ENCODE data around the gene RBMS1.

The RBMS1 gene

GRCh38 chr2:160338901-160339685 is 154.5 kb downstream of the RBMS1 start:
- no peak for TF ChIP-seq CTCF (IDR thresholded peaks at IDR 0.05; ENCODE audit: insufficient read depth, missing control alignments)
- FAIRE-seq, result no peak
- no peak for DNase-seq (ENCODE audit: insufficient read length, low spot score)

- no peak for FAIRE-seq
- no peak for TF ChIP-seq CTCF (IDR thresholded peaks at IDR 0.05; ENCODE audit: insufficient read depth, missing control alignments)
- no peak for DNase-seq (ENCODE audit: insufficient read length, low spot score)
Measured at GRCh38 chr2:160337728-160338127, 155.9 kb downstream of the RBMS1 start.

- TF ChIP-seq CTCF (IDR thresholded peaks at IDR 0.05; ENCODE audit: insufficient read depth, missing control alignments), result no peak
- DNase-seq (ENCODE audit: insufficient read length, low spot score), result no peak
- no peak for FAIRE-seq
Measured at GRCh38 chr2:160336635-160337034, 157.0 kb downstream of the RBMS1 start.

GRCh38 chr2:160336105-160336504 is 157.5 kb downstream of the RBMS1 start:
- TF ChIP-seq CTCF (IDR thresholded peaks at IDR 0.05; ENCODE audit: insufficient read depth, missing control alignments), result no peak
- no peak for FAIRE-seq
- no peak for DNase-seq (ENCODE audit: insufficient read length, low spot score)

GRCh38 chr2:160335441-160335840 is 158.2 kb downstream of the RBMS1 start:
- TF ChIP-seq CTCF (IDR thresholded peaks at IDR 0.05; ENCODE audit: insufficient read depth, missing control alignments), result no peak
- DNase-seq (ENCODE audit: insufficient read length, low spot score), result no peak
- no peak for FAIRE-seq

- DNase-seq (ENCODE audit: insufficient read length, low spot score), result no peak
- TF ChIP-seq CTCF (IDR thresholded peaks at IDR 0.05; ENCODE audit: insufficient read depth, missing control alignments), result no peak
- FAIRE-seq, result no peak
Measured at GRCh38 chr2:160334028-160334741, 159.4 kb downstream of the RBMS1 start.
